CD4-positive, alpha-beta T cell (primary cell): Measurements from ENCODE around the gene PRDM16. TPM values are rescaled to one million over a fixed set of nuclear protein-coding genes. Genes with fewer than 3 reads are reported as not detected.

Experiments used
- ATAC-seq: fragments of 200-7000 bp; cut with Tn5 transposase; one replicate; pipeline ENCODE4 v1.10.0; 2022; ENCODE audit warnings: mild to moderate bottlenecking; ENCODE audit not compliant: poor library complexity
- CTCF ChIA-PET: fragments of 350-600 bp; sonication (Branson Sonifier 250); formaldehyde crosslinking; loops from one replicate; lab custom pipeline; 2021; ENCODE audit warnings: antibody characterized with exemption, inconsistent platforms; lab: Charles Lee
- POLR2A ChIA-PET: fragments of 350-600 bp; sonication (Branson Sonifier 250); formaldehyde crosslinking; loops from one replicate; lab custom pipeline; 2021; ENCODE audit warnings: antibody characterized with exemption, inconsistent platforms; lab: Charles Lee
- DNase-seq, 14 experiments: peaks; one replicate each; pipeline ENCODE4 v3.0.0-alpha.2; 2013 to 2020; ENCODE audit warnings: mixed read lengths in 2 of 14
- H3K27ac ChIP-seq, 2 donors: one replicate each; pipeline versions ENCODE4 v1.5.1 to v1.7.0; 2013; ENCODE audit warnings: low read length in 2 of 2, low read depth in 1 of 2, mild to moderate bottlenecking in 1 of 2
- H3K27me3 ChIP-seq, 2 experiments: 1 replicate in 1 of 2; 2 replicates in 1 of 2; pipeline versions ENCODE4 v1.6.1 to v1.7.0; 2013; ENCODE audit warnings: low read length in 2 of 2, control low read depth in 1 of 2, mild to moderate bottlenecking in 1 of 2, moderate library complexity in 1 of 2; ENCODE audit not compliant: insufficient read depth in 2 of 2, control insufficient read depth in 1 of 2
- H3K36me3 ChIP-seq: one replicate; pipeline ENCODE4 v1.6.1; 2013; ENCODE audit warnings: low read length, control low read depth; ENCODE audit not compliant: insufficient read depth
- H3K4me1 ChIP-seq: one replicate; pipeline ENCODE4 v1.6.1; 2013; ENCODE audit warnings: low read length, control low read depth; ENCODE audit not compliant: insufficient read depth
- H3K4me3 ChIP-seq: one replicate; pipeline ENCODE4 v1.5.1; 2013; ENCODE audit warnings: mild to moderate bottlenecking, low read length, moderate library complexity
- H3K9me3 ChIP-seq, 2 experiments: 1 replicate in 1 of 2; 2 replicates in 1 of 2; pipeline versions ENCODE4 v1.6.1 to v1.7.0; 2013; ENCODE audit warnings: low read length in 2 of 2, mild to moderate bottlenecking in 2 of 2, control low read depth in 1 of 2, moderate library complexity in 1 of 2; ENCODE audit not compliant: control insufficient read depth in 1 of 2, insufficient read depth in 1 of 2
- H3K27ac Mint-ChIP-seq: one replicate; pipeline ENCODE4 v1.8.0; 2020; ENCODE audit warnings: mixed read lengths
- H3K27me3 Mint-ChIP-seq: one replicate; pipeline ENCODE4 v1.8.0; 2021; ENCODE audit warnings: mixed read lengths
- H3K36me3 Mint-ChIP-seq: one replicate; pipeline ENCODE4 v1.8.0; 2021; ENCODE audit warnings: low read depth, mixed read lengths
- H3K4me1 Mint-ChIP-seq: one replicate; pipeline ENCODE4 v1.8.0; 2021; ENCODE audit warnings: low read depth, mixed read lengths
- H3K4me3 Mint-ChIP-seq: one replicate; pipeline ENCODE4 v1.8.0; 2020; ENCODE audit warnings: mild to moderate bottlenecking, mixed read lengths
- H3K9me3 Mint-ChIP-seq: one replicate; pipeline ENCODE4 v1.8.0; 2020; ENCODE audit warnings: mixed read lengths
- intact Hi-C, 2 experiments: fragments of 100-400 bp; cut with DNase I in 1 of 2; cut with micrococcal nuclease in 1 of 2; formaldehyde crosslinking; loops; one replicate each; pipeline versions ENCODE4 v1.15.1 to v1.9.0; 2023 to 2025; cut with DNase I, micrococcal nuclease
- total RNA-seq, 174 experiments: library from RNA in 2 of 174; stranded (reverse) in 2 of 174; gene quantifications; one replicate each; pipeline ENCODE4 v1.2.3 and lab custom pipeline; 2021 to 2026
- TF ChIP-seq, protein P1 (sequence below): fragments of 200-600 bp; IDR thresholded peaks from one replicate; pipeline ENCODE4 v1.8.0; 2022; ENCODE audit warnings: antibody characterized with exemption, mild to moderate bottlenecking

The PRDM16 gene
- total RNA-seq, 2 experiments from 2014 or later: not detected

- Histone ChIP-seq H3K4me3 (no peak overlapping the region), H3K4me1 (no peaks in the 10 kb centered on the region), H3K9me3 (peaks cover 0 to 4% of the 10 kb centered on the region in 2 experiments), H3K27me3 (peaks cover 24 to 40% of the 10 kb centered on the region in 2 experiments), H3K36me3 (no peaks in the 10 kb centered on the region), H3K27ac (no peak overlapping the region)
- no peak for DNase-seq
- POLR2A ChIA-PET: no interaction called here
- intact Hi-C loops: no loop called here
- CTCF ChIA-PET: no interaction called here
- H3K27me3 Mint-ChIP-seq: peaks cover 36% of the 10 kb centered on the region
- H3K4me1 Mint-ChIP-seq: no peaks in the 10 kb centered on the region
- no peak overlapping the region for H3K27ac Mint-ChIP-seq
- TF ChIP-seq, protein P1, sequence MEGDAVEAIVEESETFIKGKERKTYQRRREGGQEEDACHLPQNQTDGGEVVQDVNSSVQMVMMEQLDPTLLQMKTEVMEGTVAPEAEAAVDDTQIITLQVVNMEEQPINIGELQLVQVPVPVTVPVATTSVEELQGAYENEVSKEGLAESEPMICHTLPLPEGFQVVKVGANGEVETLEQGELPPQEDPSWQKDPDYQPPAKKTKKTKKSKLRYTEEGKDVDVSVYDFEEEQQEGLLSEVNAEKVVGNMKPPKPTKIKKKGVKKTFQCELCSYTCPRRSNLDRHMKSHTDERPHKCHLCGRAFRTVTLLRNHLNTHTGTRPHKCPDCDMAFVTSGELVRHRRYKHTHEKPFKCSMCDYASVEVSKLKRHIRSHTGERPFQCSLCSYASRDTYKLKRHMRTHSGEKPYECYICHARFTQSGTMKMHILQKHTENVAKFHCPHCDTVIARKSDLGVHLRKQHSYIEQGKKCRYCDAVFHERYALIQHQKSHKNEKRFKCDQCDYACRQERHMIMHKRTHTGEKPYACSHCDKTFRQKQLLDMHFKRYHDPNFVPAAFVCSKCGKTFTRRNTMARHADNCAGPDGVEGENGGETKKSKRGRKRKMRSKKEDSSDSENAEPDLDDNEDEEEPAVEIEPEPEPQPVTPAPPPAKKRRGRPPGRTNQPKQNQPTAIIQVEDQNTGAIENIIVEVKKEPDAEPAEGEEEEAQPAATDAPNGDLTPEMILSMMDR: no peak
- no peaks in the 10 kb centered on the region for H3K9me3 Mint-ChIP-seq
- ATAC-seq: no peak
- no peak overlapping the region for H3K4me3 Mint-ChIP-seq
- H3K36me3 Mint-ChIP-seq: no peaks in the 10 kb centered on the region
These were observed 102.8 kb downstream of the PRDM16 start for GRCh38 chr1:3171761-3172160.

- TF ChIP-seq, protein P1: no peak
- no peaks in the 10 kb centered on the region for H3K4me1 ChIP-seq
- no peaks in the 10 kb centered on the region for H3K9me3 Mint-ChIP-seq
- no peaks in the 10 kb centered on the region for H3K36me3 ChIP-seq
- no peak overlapping the region for H3K27ac ChIP-seq
- no peak overlapping the region for H3K27ac Mint-ChIP-seq
- POLR2A ChIA-PET: no interaction called here
- peaks cover 24 to 40% of the 10 kb centered on the region in 2 experiments for H3K27me3 ChIP-seq
- H3K9me3 ChIP-seq: peaks cover 0 to 6% of the 10 kb centered on the region in 2 experiments
- no peaks in the 10 kb centered on the region for H3K4me1 Mint-ChIP-seq
- no peak for DNase-seq
- intact Hi-C loops: no loop called here
- H3K36me3 Mint-ChIP-seq: no peaks in the 10 kb centered on the region
- no peak overlapping the region for H3K4me3 ChIP-seq
- no peak for ATAC-seq
- H3K27me3 Mint-ChIP-seq: peaks cover 33% of the 10 kb centered on the region
- H3K4me3 Mint-ChIP-seq: no peak overlapping the region
- CTCF ChIA-PET: no interaction called here
These were observed 103.7 kb downstream of the PRDM16 start for GRCh38 chr1:3172431-3173380.

DNA sequence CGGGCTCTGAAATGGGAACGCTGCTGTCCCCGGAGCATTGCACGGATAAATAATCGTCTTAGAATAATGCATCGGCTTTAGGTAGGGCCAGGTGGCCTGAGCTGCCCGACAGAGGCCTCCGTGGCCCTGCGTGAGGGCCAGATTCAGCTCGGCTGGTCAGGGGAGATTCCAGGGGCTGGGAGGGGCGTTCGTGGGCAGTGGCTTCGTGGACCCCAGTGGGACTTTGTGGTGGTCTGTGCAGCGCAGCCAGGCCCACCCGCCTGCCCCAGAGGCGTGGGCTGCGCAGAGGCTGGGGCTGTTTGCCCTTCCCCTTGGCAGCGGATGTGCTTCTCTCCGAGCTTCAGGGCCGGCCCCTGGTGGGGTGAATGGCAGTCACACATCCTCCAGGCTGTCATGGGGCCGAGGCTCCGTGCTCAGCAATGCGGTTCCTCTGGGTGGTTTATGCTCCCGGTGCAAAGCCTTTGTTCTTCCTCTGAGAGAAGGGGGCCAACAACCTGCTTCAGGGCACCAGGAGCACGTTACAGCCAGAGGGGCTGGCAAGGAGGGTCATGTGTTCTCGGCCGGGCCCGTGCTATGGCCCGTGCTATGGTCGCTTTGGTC, 104.5 kb downstream of the PRDM16 start:
- H3K27me3 Mint-ChIP-seq: peaks cover 33% of the 10 kb centered on the region
- ATAC-seq (no peak), DNase-seq (no peak)
- H3K36me3 Mint-ChIP-seq: no peaks in the 10 kb centered on the region
- H3K9me3 Mint-ChIP-seq: no peaks in the 10 kb centered on the region
- Histone ChIP-seq H3K4me1 (no peaks in the 10 kb centered on the region), H3K27me3 (peaks cover 24 to 40% of the 10 kb centered on the region in 2 experiments), H3K9me3 (peaks cover 0 to 7% of the 10 kb centered on the region in 2 experiments), H3K4me3 (no peak overlapping the region), H3K27ac (no peak overlapping the region), H3K36me3 (no peaks in the 10 kb centered on the region)
- TF ChIP-seq, protein P1: no peak
- POLR2A ChIA-PET: no interaction called here
- intact Hi-C loops: no loop called here
- H3K4me3 Mint-ChIP-seq: no peak overlapping the region
- H3K4me1 Mint-ChIP-seq: no peaks in the 10 kb centered on the region
- no peak overlapping the region for H3K27ac Mint-ChIP-seq
- CTCF ChIA-PET: no interaction called here
